Pancreas (tissue), 10 donors: Measurements from ENCODE around the gene GP1BB. TPM values are rescaled to one million over a fixed set of nuclear protein-coding genes. Genes with fewer than 3 reads are reported as not detected.

Experiments
- ATAC-seq, 4 donors: fragments of 200-7000 bp; cut with Tn5 transposase; one replicate each; pipeline versions ENCODE4 v1.8.0 to v1.9.1; 2020; ENCODE audit warnings: mild to moderate bottlenecking in 4 of 4, moderate library complexity in 4 of 4
- DNase-seq, 6 donors: peaks; one replicate each; pipeline ENCODE4 v3.0.0-alpha.2; 2020
- FAIRE-seq: peaks from 2 replicates; lab custom pipeline; 2012; peaks lifted over from hg19 to GRCh38; lab: Jason Lieb, UNC
- H3K27ac ChIP-seq, 4 donors: fragments of 200-600 bp; sonication (generic); 1 replicate in 3 of 4; 2 replicates in 1 of 4; pipeline versions ENCODE4 v1.5.0 to v1.8.0; 2020
- H3K27me3 ChIP-seq, 4 donors: fragments of 200-600 bp; one replicate each; pipeline ENCODE4 v1.8.0; 2021
- H3K36me3 ChIP-seq, 3 donors: fragments of 200-600 bp; sonication (generic) in 1 of 3; one replicate each; pipeline versions ENCODE4 v1.5.0 to v1.8.0; 2020 to 2021
- H3K4me1 ChIP-seq, 3 donors: fragments of 200-600 bp; one replicate each; pipeline ENCODE4 v1.8.0; 2021
- H3K4me3 ChIP-seq, 4 donors: fragments of 200-600 bp; sonication (generic) in 2 of 4; one replicate each; pipeline versions ENCODE4 v1.5.0 to v1.8.0; 2020 to 2021
- H3K9me3 ChIP-seq, 4 donors: fragments of 200-600 bp; one replicate each; pipeline ENCODE4 v1.8.0; 2021
- WGBS, 2 donors: extraction: QIAGEN DNeasy Blood & Tissue Kit; methylation state at CpG; one replicate each; pipeline ENCODE4 v1.1.7; 2013; 5-methylcytosine and 5-hydroxymethylcytosine counted together
- intact Hi-C, 3 donors: fragments of 100-400 bp; cut with DNase I; formaldehyde crosslinking; loops; one replicate each; pipeline versions ENCODE4 v1.11.1 to v1.14.2; 2022
- polyA plus RNA-seq, 2 donors: library from polyadenylated mRNA; stranded (reverse); fragments of 200-250 nt; gene quantifications; one replicate each; pipeline ENCODE4 v1.2.3, GENCODE V29; 2013
- total RNA-seq, 6 donors: library from RNA; stranded (reverse); fragmentation: NEBNext Ultra II Directional in 4 of 6; extraction: Animal tissue kit (Norgen Biotek cat#: 25700) in 4 of 6; gene quantifications; one replicate each; pipeline versions ENCODE4 v1.2.1 to v1.2.4, GENCODE V29; 2021 to 2023
- TF ChIP-seq, protein P1 (sequence below), 4 donors: fragments of 200-600 bp; sonication (generic) in 3 of 4; IDR thresholded peaks; one replicate each; pipeline versions ENCODE4 v1.5.0 to v1.8.0; 2021; ENCODE audit warnings: antibody characterized with exemption in 4 of 4
- donor health status: healthy with polysubstance abuse.
- donor health status: DM: no; HTN: no; CAD: no; lungs with moderate emphysema.
- donor health status: DM: no; HTN: no; CAD: no.
- donor health status: control.
- donor health status: control.
- donor health status: Bipolar disorder and iron deficiency.
- donor health status: DM: yes; HTN: yes; CAD: no.
- donor health status: DM: no; HTN: no; CAD: no.
- donor health status: DM: no; HTN: no; CAD: no.
- donor health status: DM: yes; HTN: yes; CAD: no.

GP1BB gene
- total and polyA plus RNA-seq, 8 donors = 1.2 to 21.2 (median 1.5) TPM; not detected in 2

- no peak overlapping the region for H3K27ac ChIP-seq
- TF ChIP-seq, protein P1, sequence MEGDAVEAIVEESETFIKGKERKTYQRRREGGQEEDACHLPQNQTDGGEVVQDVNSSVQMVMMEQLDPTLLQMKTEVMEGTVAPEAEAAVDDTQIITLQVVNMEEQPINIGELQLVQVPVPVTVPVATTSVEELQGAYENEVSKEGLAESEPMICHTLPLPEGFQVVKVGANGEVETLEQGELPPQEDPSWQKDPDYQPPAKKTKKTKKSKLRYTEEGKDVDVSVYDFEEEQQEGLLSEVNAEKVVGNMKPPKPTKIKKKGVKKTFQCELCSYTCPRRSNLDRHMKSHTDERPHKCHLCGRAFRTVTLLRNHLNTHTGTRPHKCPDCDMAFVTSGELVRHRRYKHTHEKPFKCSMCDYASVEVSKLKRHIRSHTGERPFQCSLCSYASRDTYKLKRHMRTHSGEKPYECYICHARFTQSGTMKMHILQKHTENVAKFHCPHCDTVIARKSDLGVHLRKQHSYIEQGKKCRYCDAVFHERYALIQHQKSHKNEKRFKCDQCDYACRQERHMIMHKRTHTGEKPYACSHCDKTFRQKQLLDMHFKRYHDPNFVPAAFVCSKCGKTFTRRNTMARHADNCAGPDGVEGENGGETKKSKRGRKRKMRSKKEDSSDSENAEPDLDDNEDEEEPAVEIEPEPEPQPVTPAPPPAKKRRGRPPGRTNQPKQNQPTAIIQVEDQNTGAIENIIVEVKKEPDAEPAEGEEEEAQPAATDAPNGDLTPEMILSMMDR (IDR thresholded peaks at IDR 0.05) = no peak
- H3K36me3 ChIP-seq = no peaks in the 10 kb centered on the region
- FAIRE-seq (no peak), DNase-seq (no peak), ATAC-seq (no peak)
- 77 to 87% methylated on average over 7 to 9 of the region's 9 CpGs for WGBS, 2 donors
- H3K4me3 ChIP-seq = no peak overlapping the region
- H3K9me3 ChIP-seq = no peaks in the 10 kb centered on the region
- peaks cover 0 to 4% (median 0%) of the 10 kb centered on the region in 3 donors for H3K4me1 ChIP-seq
- no peaks in the 10 kb centered on the region for H3K27me3 ChIP-seq
- intact Hi-C loops = no loop called here
These were observed 6.2 kb downstream of the GP1BB start for GRCh38 chr22:19729507-19729906.

DNA sequence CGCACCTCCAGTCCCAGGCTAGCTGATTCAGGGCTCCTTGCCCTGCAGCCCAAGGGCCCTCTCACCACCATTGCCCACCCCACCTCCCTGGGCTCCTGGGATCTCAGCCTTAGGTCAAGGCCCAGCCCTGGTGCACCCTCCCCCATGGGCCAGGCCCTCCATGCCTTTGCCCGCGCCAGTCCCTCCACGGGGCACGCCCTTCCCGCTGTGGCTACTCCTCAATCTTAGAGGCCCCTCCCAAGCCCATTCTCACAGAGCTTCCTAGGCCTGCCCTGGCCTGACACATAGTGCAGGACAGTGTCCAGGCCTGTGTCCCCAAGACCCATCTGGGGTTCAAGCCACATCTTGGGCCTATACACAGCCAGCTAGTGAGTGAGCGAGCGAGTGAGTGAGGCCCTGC is 6.9 kb downstream of the GP1BB start:
- TF ChIP-seq, protein P1 (IDR thresholded peaks at IDR 0.05) = no peak
- ATAC-seq = no peak
- 90 to 94% methylated on average over 8 of the region's 8 CpGs for WGBS, 2 donors
- intact Hi-C loops = loop anchor here in 2 of 3 donors (2.0 to 5.0 kb wide), 2 partner anchors 177 to 181 kb away; no protein-coding TSS in a partner anchor
- Histone ChIP-seq H3K4me1 (peaks cover 0 to 4% (median 0%) of the 10 kb centered on the region in 3 donors), H3K4me3 (peak overlapping the region in 1 of 4 donors; percentile 35), H3K36me3 (no peaks in the 10 kb centered on the region), H3K9me3 (no peaks in the 10 kb centered on the region), H3K27me3 (no peaks in the 10 kb centered on the region), H3K27ac (no peak overlapping the region)
- no peak for FAIRE-seq
- no peak for DNase-seq

GRCh38 chr22:19730655-19731360 is 7.5 kb downstream of the GP1BB start:
- Histone ChIP-seq H3K9me3 (no peaks in the 10 kb centered on the region), H3K27me3 (no peaks in the 10 kb centered on the region), H3K4me1 (peaks cover 0 to 4% (median 0%) of the 10 kb centered on the region in 3 donors), H3K4me3 (peak overlapping the region in 2 of 4 donors; percentile 12 to 35), H3K27ac (no peak overlapping the region), H3K36me3 (no peaks in the 10 kb centered on the region)
- intact Hi-C loops = loop anchor here in 2 of 3 donors (2.0 to 5.0 kb wide), 2 partner anchors 176 to 180 kb away; no protein-coding TSS in a partner anchor
- no peak for FAIRE-seq
- peak; percentile 73 to 95 (median 87) for DNase-seq
- TF ChIP-seq, protein P1 (IDR thresholded peaks at IDR 0.05) = peak; percentile 84 to 92 (median 88)
- peak; percentile 86 to 94 (median 90) for ATAC-seq
- 3% methylated on average over 42 to 48 of the region's 48 CpGs for WGBS, 2 donors

GRCh38 chr22:19731361-19732135 is 8.2 kb downstream of the GP1BB start:
- ATAC-seq = no peak
- Histone ChIP-seq H3K27ac (no peak overlapping the region), H3K36me3 (no peaks in the 10 kb centered on the region), H3K9me3 (no peaks in the 10 kb centered on the region), H3K4me3 (no peak overlapping the region), H3K4me1 (peaks cover 0 to 4% (median 0%) of the 10 kb centered on the region in 3 donors), H3K27me3 (no peaks in the 10 kb centered on the region)
- DNase-seq = no peak
- no peak for FAIRE-seq
- WGBS, 2 donors = 69 to 72% methylated on average over 21 of the region's 21 CpGs
- TF ChIP-seq, protein P1 (IDR thresholded peaks at IDR 0.05) = no peak
- intact Hi-C loops = loop anchor here in 2 of 3 donors (2.0 to 5.0 kb wide), 2 partner anchors 176 to 179 kb away; no protein-coding TSS in a partner anchor
